ENCODE data around the gene CLASP1.
"Not testable (repeated sequence)": the region's sequence is repeated elsewhere in the genome, so short reads cannot be mapped to it uniquely, and the experiment has no call there.

The CLASP1 gene

DNA sequence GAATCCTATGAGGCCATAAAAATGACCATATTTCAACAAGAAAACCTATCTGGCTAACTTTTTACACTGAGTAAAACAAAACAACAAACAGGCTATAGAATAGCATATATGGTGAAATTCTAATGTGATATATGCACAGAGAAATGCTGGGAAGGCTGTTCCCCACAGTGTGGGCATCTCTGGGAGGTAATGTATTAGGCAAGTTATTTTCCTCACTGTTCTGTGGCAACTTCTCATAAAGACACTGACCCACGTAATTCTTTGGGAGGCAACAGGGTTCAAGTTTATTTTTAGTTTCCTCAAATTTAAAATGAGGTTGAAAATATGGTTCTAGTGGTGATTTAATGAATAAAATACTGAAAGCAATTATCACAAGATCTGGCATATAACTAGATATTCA lies 71.9 kb downstream of the CLASP1 start:
- no peak for DNase-seq (ENCODE audit: low read depth)

DNA sequence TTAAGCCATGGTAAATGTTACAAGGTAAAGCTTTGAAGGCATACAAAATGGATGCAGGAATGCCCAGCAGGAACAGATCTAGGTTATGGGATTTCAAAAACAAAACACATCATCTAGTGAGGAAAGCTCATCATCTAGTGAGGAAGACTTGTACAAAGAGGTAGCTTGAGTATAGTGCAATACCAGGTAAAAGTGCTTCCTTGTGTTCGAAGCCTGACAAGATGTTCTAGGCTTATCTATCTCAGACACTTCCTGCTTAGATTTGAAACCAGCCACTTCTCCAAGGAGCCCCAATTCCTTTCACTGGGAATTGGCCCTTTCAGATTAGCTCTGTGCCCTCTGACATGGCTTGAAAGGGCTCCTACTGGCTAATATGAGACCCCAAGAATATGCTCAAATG lies 73.0 kb downstream of the CLASP1 start:
- no peak for DNase-seq (ENCODE audit: low read depth)

DNA sequence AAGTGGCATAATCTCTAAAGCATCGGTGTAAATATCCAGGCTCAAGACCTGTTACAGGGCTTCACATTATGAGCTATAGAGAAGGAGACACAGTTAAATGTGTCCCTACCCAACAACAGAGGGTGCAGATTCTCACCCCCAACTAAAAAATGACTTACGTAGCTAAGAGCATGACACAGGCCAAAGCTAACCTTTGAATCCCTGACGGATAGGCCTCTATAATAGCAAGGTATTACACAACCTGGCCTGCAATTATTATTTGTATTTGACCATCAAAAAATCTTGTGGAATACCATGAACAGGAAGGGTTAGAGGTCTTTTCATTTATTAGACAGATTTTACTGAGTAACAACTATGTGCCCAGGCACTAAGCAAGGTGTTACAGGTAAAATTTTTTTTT lies 73.5 kb downstream of the CLASP1 start:
- DNase-seq (ENCODE audit: low read depth), result no peak

DNA sequence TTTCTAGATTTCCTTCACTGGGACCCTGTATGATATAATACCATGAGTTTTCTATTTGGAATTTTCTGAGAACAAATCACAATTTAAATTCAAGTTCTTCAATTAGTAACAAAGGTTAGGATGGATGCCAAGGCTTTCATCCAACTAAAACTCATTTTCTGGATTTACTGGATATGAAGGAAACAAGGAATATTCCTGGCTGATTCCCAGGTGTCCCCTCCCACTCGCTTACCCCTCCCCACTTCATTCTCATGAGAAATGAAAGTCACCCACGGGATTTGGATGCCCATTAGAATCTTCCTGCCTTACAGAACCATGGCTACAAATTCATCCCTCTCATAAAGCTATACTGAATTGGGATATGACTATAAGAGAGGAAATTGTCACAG lies 78.6 kb downstream of the CLASP1 start:
- DNase-seq (ENCODE audit: low read depth), result no peak

DNA sequence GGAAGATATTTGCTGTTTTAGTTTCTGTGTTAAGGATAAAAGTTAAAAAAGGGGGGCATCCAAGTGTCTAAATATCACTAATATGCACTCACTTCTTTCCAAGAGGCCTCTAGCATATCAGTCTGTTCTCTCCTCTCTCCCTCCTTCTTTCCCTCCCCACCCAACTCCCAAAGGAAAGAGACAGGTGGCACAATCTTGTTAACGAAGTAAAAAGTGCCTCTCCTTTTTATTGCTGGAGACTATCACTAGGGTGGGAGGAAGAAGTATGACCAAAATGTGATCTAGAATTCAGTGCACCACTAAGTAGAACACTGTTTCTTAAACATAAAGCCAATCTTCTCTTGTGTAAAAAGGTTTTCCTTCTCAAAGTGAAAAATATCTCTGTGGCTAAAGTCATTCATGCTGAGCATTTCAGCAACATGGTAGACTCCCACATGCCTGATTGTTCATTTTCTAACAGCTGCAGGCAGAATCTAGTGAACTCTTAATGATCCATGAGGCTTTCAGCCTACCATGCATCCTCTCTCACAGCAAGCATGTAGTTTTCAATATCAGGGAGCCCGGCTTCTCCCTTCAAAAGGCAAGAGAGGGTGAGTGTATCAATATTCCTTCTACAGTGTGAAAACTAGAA lies 79.1 kb downstream of the CLASP1 start:
- peak; percentile 34 for DNase-seq (ENCODE audit: low read depth)

DNA sequence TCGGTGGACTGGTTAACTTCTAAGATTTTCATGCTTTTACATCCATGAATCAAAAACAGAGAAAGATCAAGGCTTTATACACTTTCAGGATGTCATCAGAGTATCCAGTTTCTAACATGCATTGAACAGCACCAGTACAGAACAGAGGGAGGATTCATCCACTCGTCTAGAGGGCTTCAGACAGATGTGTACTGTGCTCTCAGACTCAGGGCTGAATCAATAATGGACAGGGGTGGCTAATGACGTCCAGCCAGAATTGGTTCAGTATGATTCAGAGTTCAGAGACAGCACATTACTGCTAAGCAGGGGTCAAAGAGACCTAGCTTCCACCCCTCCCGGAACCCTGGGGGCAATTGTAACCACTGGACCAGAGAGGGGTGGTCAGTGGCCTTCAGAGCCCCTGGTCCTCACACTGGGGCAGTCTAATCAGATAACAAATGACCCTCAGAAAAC lies 81.3 kb downstream of the CLASP1 start:
- no peak for DNase-seq (ENCODE audit: low read depth)

DNA sequence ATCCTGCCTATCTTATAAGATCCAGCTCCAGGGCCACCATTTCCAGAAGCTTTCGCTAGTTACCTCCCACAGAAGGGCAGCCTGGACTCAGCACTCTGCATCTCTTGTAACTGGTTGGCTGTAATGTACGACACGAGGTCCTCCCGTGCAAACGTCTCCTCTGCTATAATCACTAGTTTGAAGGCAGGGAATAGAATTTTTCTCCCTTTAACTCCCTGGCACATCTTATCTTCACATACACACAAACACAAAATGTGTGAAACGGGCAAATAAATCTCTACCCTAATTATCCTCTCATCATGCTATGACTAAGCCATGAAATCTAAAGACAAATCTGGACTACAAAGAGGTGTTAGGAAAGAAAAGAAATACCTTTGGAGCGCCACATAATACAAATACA lies 81.8 kb downstream of the CLASP1 start:
- DNase-seq (ENCODE audit: low read depth), result peak; percentile 19

DNA sequence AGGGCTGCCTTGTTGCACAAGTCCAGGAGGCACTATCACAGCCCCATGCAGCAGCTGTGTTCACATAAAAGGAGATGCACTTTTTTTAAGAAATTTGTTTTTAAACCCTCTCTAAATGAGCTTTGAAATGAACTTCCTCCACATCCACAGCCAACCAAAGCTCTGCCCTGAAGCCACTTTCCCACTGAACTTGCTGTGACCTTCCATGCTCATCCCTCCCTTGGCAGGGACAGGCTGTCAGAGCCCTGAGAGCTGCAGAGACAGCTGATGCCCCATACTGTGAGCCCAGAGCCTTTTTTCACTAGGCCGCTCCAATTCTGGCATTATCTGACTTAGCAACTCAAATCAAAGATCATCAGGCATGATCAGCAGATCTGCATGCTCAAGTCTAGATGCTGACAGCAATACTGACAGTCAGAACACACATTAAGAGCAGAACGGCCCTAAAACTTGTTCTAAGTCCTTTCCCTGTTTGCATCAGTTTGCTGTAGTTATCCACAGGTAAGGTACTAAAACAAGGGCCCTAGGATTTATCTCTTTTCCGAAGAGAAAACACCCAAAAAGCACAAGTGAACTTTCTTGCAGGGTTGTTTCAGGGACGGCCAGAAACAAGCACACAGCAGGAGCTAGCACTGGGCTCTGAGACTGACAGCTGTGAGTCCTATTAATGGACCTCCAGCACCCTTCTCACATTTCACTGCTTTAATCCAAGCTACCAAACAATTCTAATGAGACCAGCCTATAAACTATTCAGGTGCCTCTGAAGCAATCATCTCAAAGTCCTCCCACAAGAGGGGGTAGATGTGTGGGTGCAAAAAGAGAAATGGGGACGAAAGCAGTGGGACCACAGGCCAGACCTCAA lies 83.6 kb downstream of the CLASP1 start:
- peak; percentile 21 for DNase-seq (ENCODE audit: low read depth)

DNA sequence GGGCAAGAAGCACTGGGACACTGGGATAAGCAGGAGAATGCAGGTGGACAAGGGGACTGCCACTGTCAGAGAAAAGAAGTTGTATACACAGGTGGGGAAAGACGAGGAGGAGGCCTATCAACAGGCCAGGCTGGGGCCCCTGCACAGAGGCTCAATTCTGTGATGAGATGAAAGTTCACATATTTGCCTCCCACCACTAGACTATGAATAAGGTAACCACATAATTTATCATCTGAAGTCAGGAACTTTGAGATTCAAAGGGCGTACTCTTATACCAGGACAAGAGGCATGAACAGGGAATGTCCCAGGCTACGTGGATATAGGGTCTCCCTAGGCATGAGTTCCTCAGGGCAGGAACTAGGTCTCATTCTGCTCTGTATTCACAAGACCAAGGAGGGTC lies 84.4 kb downstream of the CLASP1 start:
- peak; percentile 55 for DNase-seq (ENCODE audit: low read depth)

DNA sequence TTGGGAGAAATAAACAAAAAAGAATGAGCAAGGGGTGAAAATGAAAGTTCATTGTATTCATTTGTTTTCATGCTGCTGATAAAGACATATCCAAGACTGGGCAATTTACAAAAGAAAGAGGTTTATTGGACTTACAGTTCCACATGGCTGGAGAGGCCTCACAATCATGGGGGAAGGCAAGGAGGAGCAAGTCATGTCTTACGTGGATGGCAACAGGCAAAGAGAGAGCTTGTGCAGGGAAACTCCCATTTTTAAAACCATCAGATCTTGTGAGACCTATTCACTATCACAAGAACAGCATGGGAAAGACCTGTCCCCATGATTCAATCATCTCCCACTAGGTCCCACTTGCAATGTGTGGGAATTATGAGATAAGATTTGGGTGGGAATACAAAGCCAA lies 85.5 kb downstream of the CLASP1 start:
- not testable (repeated sequence) for DNase-seq (ENCODE audit: low read depth)

DNA sequence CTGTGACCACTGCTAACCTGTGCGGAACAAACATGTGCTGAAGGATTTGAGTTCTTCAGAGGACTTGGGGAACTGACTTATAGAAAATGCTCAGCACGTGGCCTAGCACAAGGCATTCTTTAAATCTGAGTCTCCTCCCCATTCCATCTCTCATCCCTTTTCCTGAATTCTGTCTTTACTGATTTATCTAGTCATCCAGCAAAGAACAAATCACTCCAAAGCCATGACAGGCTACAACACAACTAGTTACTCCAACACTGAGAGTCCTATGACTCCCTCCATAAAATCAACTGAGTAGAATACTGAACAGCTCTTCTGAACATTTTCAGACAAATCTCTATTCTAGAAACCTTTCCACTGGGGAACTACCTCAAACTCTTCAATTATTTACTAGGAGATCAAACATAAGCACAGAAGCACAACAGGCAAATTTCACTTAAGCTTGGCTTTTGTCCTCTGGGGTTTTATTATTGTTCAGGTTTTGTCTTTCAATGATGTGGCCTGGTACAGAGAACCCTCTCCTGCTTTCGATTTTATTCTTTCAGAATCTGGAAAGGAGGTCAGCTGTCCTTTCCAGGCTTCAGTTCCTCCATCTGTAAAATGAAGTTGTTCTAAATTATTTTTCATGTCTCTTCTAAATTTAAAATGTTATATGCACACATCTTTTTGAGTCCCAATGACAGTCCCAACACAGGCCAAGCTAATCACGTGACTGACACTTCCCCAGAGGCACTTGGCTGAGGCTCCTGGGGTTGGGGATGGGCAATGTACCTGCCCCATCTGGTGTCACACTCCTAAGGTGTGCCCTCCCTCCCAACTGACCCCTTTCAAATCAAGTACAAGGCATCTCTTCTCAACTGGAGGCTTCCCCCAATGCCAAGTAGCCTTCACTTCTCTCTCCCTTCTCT lies 86.7 kb downstream of the CLASP1 start:
- no peak for DNase-seq (ENCODE audit: low read depth)

DNA sequence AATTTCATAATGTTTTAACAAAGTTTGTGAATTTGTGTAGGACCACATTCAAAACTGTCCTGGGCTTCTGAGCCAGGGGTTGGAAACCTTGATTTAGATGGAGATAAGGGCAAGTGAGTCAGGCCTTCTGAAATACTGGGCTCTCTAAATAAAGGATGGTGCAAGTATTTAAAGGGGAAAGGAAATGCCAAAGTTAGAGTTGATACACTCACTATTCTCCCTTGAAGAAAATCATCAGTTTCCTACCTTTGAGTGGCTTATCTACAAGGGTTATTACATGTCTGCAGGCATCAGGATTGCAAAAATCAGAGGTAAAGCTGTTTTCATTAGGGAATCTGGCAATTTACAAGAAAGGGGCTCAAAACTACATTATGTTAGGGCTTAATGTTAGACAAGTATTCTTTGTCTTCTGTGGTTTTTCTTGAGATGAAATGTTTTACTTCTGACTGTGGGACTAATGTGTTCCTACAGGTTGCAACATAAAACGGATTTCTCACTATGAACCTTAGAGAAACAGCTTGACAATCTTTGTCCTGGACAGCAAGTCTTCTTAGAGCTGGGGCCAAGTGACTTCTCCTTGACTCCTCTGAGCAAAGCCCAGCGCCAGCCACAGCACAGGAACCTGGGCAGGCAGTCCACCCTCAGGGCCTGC lies 87.5 kb downstream of the CLASP1 start:
- DNase-seq (ENCODE audit: low read depth), result peak; percentile 94

DNA sequence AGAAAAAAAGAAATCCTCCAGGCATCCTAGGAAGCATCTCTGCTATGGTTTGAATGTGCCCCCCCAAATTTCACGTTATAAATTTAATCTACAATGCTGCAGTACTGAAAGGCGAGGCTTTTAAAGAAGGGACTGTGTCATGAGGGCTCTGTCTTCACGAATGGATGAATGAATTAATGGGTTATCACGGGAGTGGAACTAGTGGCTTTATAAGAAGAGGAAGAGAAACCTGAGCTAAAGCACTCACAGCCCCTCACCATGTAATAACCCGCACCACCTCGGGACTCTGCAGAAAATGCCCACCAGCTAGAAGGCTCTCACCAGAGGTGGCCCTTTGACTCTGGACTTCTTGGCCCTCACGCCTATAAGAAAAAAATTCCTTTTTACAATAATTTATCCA lies 90.9 kb downstream of the CLASP1 start:
- DNase-seq (ENCODE audit: low read depth), result no peak

DNA sequence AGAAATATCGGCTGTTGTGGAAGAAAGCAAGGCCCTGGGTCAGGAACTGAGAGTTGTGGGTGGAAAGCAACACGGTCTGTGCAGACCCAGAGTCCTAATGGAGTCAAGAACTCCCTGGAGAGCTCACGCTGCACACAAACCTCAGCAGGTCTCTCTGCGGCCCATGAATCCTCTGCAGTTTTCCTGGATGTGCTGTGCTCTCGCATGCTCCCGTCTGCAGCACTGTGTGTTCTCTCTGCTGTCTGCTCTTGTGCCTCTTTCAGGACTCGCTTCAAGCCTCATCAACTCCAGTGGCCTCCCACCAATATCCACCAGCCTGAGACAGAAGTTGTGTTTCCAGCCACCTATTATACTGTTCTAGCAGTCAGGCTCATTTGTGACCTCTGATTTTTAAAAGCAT lies 94.3 kb downstream of the CLASP1 start:
- DNase-seq (ENCODE audit: low read depth), result no peak

DNA sequence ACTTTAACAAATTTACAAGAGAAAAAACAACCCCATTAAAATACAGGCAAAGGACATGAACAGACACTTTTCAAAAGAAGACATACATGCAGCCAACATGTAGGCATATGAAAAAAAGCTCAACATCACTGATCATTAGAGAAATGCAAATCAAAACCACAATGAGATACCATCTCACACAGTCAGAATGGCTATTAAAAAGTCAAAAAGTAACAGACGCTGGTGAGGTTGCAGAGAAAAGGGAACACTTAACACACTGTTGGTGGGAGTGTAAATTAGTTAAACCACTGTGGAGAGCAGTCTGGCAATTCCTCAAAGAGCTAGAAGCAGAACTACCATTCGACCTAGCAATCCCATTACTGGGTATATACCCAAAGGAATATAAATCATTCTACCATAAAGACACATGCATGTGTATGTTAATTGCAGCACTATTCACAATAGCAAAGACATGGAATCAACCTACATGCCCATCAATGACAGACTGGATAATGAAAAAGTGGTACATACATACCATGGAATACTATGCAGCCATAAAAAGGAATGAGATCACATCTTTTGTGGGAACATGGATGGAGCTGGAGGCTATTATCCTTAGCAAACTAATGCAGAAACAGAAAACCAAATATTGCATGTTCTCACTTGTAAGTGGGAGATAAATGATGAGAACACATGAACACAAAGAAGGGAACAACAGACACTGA lies 96.6 kb downstream of the CLASP1 start:
- not testable (repeated sequence) for DNase-seq (ENCODE audit: low read depth)

DNA sequence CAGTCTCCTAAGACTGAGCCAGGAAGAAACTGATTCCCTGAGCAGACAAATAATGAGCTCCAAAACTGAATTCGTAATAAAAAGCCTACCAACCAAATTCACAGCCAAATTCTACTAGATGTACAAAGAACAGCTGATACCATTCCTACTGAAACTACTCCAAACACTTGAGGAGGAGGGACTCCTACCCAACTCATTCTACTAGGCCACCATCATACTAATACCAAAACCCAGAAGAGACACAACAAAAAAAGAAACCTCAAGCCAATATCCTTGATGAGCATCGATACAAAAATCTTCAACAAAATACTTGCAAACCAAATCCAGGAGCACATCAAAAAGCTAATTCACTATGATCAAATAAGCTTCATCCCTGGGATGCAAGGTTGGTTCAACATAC lies 98.6 kb downstream of the CLASP1 start:
- DNase-seq (ENCODE audit: low read depth), result no peak

DNA sequence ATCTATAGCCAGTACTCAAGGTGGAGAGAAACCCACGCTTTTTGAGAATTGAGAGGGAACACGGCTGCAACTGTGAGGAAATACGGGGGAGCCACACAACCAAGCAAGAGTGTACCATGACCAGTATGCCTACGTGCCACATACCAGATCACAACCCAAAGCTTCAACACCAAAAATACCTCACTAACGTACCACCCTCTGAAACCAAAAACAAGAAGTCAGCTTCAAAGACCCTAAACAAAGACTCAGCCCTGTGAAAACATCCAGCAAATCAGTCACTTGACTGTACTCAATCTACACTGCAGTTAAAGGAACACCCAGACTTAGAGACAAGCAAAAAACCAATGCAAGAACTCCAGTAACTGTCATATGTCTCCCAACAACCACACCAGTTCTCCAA lies 101.6 kb downstream of the CLASP1 start:
- DNase-seq (ENCODE audit: low read depth), result no peak

DNA sequence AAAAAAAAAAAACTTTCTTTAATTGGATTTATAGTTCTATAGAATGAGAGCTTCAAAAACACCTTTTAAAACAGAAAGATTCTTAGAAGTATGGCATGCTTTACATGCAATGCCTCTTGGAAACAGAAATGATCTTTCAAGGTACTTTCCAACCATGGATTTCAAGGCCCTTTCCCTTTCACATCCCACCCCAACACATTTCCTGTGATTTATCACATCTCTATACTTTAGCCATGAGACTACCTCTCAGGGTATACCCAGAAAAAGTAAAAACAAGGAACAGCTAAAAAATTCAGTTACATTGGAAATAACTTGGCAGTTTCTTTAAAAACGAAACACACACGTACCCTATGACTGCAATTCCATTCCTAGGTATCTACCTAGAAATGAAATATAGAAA lies 103.3 kb downstream of the CLASP1 start:
- no peak for DNase-seq (ENCODE audit: low read depth)

DNA sequence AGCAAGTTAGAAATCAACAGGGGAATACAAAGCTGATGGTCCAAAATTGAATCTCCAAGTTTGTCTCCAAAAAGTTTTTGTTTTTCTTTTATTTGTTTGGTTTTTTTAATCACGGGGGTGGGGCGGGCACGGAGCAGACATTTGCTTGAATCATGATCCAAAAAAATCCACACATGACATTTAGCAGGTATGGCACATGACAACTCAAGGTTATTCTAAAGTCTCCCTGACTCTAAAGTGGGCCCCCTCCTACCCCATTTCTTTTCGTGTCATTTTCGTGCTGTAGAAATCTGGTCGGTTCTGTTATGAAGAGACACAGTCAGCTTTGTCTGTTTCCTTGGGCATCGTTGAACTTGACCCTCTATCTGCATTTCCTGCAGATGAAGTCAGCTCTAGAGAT lies 104.0 kb downstream of the CLASP1 start:
- DNase-seq (ENCODE audit: low read depth), result no peak

DNA sequence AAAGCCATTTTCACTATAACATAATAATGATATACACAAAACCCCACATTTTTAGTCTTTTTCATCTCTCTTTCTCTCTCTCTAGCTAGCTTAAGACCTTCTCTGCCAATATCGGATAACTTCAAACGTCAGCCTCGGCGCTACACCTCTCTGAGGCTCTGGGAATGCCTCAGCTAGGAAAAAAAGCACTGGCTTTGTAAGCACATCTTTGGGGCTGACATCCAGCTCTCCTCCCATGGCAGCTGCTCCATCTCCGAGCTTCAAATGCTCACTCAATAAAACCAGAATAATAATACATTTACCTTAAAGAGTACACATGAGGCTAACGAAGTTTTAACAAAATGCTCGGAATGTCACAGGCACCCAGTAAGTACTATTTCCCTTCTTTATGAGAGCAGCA lies 107.8 kb downstream of the CLASP1 start:
- no peak for DNase-seq (ENCODE audit: low read depth)

DNA sequence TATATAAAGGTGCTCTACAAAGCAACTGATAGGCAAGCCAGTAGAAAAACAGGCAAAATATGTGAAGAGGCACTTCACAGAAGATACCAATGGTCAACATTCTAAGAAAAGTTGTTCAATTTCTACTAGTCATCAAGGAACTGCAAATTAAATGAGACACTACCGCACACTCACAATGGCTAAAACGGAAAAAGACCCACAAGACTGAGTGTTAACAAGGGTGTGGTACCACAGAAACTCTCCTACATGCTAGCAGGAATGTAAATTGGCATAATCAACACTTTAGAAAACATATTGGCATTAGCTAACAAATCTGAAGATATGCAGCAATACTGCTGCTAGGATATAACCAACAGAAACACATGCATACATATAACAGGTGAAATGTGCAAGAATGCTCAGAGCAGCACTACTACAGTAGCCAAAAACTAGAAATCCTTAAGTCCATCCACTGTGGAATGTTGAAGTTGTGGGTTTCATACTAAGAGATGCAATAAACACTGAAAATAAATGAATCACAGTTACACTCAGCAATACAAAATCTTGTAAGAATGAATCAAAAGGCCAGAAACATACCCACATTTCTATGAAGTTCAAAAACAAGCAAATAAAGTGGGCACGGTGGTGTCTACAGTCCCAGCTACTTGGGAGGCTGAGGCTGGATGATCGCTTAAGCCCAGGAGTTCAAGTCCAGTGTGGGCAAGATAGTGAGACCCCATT lies 109.4 kb downstream of the CLASP1 start:
- DNase-seq (ENCODE audit: low read depth), result peak; percentile 41

Data from amniotic epithelial cell (primary cell).